ENCODE results near the gene RILPL1.
A peak's percentile ranks its signal among the peaks of the same experiment; 100 is the strongest.
"Not testable (repeated sequence)": the region's sequence is repeated elsewhere in the genome, so short reads cannot be mapped to it uniquely, and the experiment has no call there.

The RILPL1 gene

DNA sequence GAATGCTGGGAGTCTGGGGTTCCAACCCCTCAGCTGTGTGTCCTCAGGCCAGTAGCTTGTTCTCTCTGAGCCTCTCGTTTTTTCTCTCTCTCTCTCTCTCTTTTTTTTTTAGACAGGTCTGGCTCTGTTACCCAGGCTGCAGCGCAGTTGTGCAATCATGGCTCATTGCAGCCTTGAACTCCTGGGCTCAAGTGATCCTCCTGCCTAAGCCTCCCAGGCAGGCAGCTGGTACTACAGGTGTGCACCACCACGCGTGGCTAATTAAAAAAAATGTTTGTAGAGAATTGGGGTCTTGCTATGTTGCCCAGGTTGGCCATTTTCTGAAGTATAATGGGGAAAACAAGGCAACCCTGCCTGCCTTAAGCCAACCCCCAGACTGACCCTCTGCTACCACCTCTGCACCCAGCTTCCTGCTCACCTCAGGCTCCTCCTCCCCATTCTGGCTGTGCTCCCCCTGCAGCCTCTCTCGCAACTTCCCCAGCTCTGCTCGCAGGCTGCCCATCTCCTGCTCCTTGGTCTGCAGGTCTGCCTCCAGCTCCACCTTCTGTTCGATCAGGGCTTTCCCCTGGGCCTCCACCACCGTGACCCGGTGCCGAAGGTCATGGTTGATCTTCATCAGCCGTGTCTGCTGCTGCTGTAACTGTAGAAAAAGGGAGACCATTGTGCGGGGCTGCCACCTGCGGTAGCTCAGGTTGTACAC lies 35.2 kb downstream of the RILPL1 start:
- H3K4me1 ChIP-seq (ENCODE audit: control extremely low read depth in 1 of 4, control insufficient read depth in 4 of 4, insufficient read depth in 4 of 4, low read length in 3 of 4) = no peaks in the 10 kb centered on the region
- 97% methylated on average over 11 of the region's 13 CpGs for WGBS (ENCODE audit: insufficient coverage)
- CTCF ChIA-PET = interaction anchor here (2.2 kb wide), 1 partner anchor 10 kb away, joined by 6 read pairs; no protein-coding TSS in a partner anchor
- H3K4me3 ChIP-seq (ENCODE audit: control insufficient read depth in 1 of 7, extremely low read depth in 1 of 7, insufficient read depth in 4 of 7, low read depth in 2 of 7, low read length in 6 of 7) = no peak overlapping the region
- no peak for DNase-seq
- no peaks in the 10 kb centered on the region for H3K9me3 ChIP-seq (ENCODE audit: control extremely low read depth in 1 of 5, control insufficient read depth in 4 of 5, insufficient read depth in 2 of 5, low read depth in 1 of 5, low read length in 4 of 5)
- H3K36me3 ChIP-seq (ENCODE audit: control insufficient read depth in 4 of 4, insufficient read depth in 4 of 4, low read length in 3 of 4) = no peaks in the 10 kb centered on the region
- H3K27ac ChIP-seq (ENCODE audit: insufficient read depth in 1 of 2, low read depth in 1 of 2, low read length in 2 of 2, poor library complexity in 1 of 2, severe bottlenecking in 2 of 2) = no peak overlapping the region
- POLR2A ChIA-PET = no interaction called here
- H3K27me3 ChIP-seq (replicated peaks in 2 of 5; ENCODE audit: control insufficient read depth in 4 of 5, insufficient read depth in 5 of 5, low read length in 4 of 5) = no peaks in the 10 kb centered on the region

DNA sequence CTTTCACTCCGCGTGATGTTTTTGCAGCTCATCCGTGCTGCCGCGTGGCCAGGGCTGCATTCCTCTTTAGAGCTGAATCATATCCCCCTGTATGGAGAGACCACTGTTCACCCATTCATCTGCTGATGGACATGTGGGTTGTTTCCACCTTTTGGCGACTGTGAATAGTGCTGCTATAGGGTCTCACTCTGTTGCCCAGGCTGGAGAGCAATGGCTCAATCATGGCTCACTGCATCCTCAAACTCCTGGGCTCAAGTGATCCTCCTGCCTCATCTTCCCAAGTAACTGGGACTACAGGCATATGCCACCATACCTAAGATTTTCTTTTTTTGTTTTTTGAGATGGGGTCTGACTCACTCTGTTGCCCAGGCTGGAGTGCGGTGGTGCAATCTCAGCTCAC lies 36.5 kb downstream of the RILPL1 start:
- ChIA-PET CTCF (interaction anchor here (0.8 to 2.2 kb wide), 3 partner anchors 10 to 22 kb away, joined by 3 to 6 read pairs (median 4); no protein-coding TSS in a partner anchor), POLR2A (interaction anchor here (0.9 kb wide), 1 partner anchor 33 kb away, joined by 5 read pairs; no protein-coding TSS in a partner anchor)
- H3K36me3 ChIP-seq (ENCODE audit: control insufficient read depth in 4 of 4, insufficient read depth in 4 of 4, low read length in 3 of 4) = no peaks in the 10 kb centered on the region
- no peaks in the 10 kb centered on the region for H3K9me3 ChIP-seq (ENCODE audit: control extremely low read depth in 1 of 5, control insufficient read depth in 4 of 5, insufficient read depth in 2 of 5, low read depth in 1 of 5, low read length in 4 of 5)
- H3K4me3 ChIP-seq (ENCODE audit: control insufficient read depth in 1 of 7, extremely low read depth in 1 of 7, insufficient read depth in 4 of 7, low read depth in 2 of 7, low read length in 6 of 7) = no peak overlapping the region
- WGBS (ENCODE audit: insufficient coverage) = 97% methylated on average over 7 of the region's 7 CpGs
- H3K27ac ChIP-seq (ENCODE audit: insufficient read depth in 1 of 2, low read depth in 1 of 2, low read length in 2 of 2, poor library complexity in 1 of 2, severe bottlenecking in 2 of 2) = no peak overlapping the region
- no peaks in the 10 kb centered on the region for H3K27me3 ChIP-seq (replicated peaks in 2 of 5; ENCODE audit: control insufficient read depth in 4 of 5, insufficient read depth in 5 of 5, low read length in 4 of 5)
- H3K4me1 ChIP-seq (ENCODE audit: control extremely low read depth in 1 of 4, control insufficient read depth in 4 of 4, insufficient read depth in 4 of 4, low read length in 3 of 4) = no peaks in the 10 kb centered on the region
- DNase-seq = no peak

DNA sequence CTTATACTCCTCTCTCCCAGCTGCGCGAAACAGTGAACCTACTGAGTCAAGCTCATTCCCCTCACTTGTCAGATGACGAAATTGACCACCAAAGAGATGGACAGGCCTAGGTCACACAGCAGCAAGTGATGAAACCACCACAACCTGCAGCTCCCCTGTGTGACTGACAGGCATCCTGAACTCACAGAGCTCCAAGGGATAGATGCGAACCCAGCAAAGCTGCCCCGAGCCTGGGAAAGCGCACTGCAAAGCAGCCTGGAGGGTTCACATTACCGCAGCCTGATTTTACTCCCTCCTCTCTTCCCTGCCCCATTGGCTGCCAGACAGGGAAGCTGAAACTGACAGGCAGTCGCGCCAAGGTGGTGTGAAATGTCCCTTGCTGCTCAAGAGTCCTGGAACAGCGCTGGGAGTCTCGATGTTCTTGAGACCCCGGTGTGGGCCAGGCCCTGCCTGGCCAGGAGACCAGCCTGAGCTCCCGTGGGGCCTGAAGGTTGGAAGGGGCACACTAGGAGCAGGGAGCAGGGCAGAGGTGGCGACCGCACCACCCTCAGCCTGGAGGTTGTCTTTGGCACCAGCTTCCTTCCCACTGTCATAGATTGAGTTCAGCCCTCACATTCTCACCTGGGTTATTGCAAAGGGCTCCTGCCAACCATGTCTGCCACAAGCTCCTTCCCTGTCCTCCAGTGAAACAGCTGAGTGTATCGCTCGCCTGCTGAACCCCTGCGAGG lies 39.2 kb downstream of the RILPL1 start:
- DNase-seq = no peak
- Histone ChIP-seq H3K36me3 (ENCODE audit: control insufficient read depth in 4 of 4, insufficient read depth in 4 of 4, low read length in 3 of 4) (no peaks in the 10 kb centered on the region), H3K27me3 (replicated peaks in 2 of 5; ENCODE audit: control insufficient read depth in 4 of 5, insufficient read depth in 5 of 5, low read length in 4 of 5) (no peaks in the 10 kb centered on the region), H3K4me1 (ENCODE audit: control extremely low read depth in 1 of 4, control insufficient read depth in 4 of 4, insufficient read depth in 4 of 4, low read length in 3 of 4) (no peaks in the 10 kb centered on the region), H3K4me3 (ENCODE audit: control insufficient read depth in 1 of 7, extremely low read depth in 1 of 7, insufficient read depth in 4 of 7, low read depth in 2 of 7, low read length in 6 of 7) (no peak overlapping the region), H3K27ac (ENCODE audit: insufficient read depth in 1 of 2, low read depth in 1 of 2, low read length in 2 of 2, poor library complexity in 1 of 2, severe bottlenecking in 2 of 2) (no peak overlapping the region), H3K9me3 (ENCODE audit: control extremely low read depth in 1 of 5, control insufficient read depth in 4 of 5, insufficient read depth in 2 of 5, low read depth in 1 of 5, low read length in 4 of 5) (no peaks in the 10 kb centered on the region)
- 95% methylated on average over 16 of the region's 18 CpGs for WGBS (ENCODE audit: insufficient coverage)
- POLR2A ChIA-PET = no interaction called here
- CTCF ChIA-PET = interaction anchor here (0.9 to 1.8 kb wide), 2 partner anchors 62 to 64 kb away, joined by 3 to 5 read pairs; no protein-coding TSS in a partner anchor

DNA sequence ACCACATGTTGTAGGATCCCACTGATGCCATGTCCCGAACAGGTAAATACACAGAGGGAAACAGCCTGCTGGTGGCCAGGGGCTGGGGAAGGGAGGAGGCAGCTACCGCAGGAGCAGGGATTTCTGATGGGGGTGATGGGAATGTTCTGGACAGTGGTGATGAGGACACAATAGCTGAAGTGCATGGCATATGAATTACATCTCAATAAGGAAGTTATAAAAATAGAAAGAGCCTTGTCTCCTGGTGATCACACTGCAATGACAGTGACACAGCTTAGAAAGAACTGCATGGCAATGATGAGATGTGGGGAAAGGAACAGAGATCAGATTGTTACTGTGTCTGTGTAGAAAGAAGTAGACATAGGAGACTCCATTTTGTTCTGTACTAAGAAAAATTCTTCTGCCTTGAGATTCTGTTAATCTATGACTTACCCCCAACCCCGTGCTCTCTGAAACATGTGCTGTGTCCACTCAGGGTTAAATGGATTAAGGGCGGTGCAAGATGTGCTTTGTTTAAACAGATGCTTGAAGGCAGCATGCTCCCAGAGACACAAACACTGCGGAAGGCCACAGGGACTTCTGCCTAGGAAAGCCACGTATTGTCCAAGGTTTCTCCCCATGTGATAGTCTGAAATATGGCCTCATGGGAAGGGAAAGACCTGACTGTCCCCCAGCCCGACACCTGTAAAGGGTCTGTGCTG lies 41.0 kb downstream of the RILPL1 start:
- H3K4me1 ChIP-seq (ENCODE audit: control extremely low read depth in 1 of 4, control insufficient read depth in 4 of 4, insufficient read depth in 4 of 4, low read length in 3 of 4); H3K36me3 ChIP-seq (ENCODE audit: control insufficient read depth in 4 of 4, insufficient read depth in 4 of 4, low read length in 3 of 4); CTCF ChIA-PET; H3K4me3 ChIP-seq (ENCODE audit: control insufficient read depth in 1 of 7, extremely low read depth in 1 of 7, insufficient read depth in 4 of 7, low read depth in 2 of 7, low read length in 6 of 7); H3K27ac ChIP-seq (ENCODE audit: insufficient read depth in 1 of 2, low read depth in 1 of 2, low read length in 2 of 2, poor library complexity in 1 of 2, severe bottlenecking in 2 of 2); H3K27me3 ChIP-seq (replicated peaks in 2 of 5; ENCODE audit: control insufficient read depth in 4 of 5, insufficient read depth in 5 of 5, low read length in 4 of 5); H3K9me3 ChIP-seq (ENCODE audit: control extremely low read depth in 1 of 5, control insufficient read depth in 4 of 5, insufficient read depth in 2 of 5, low read depth in 1 of 5, low read length in 4 of 5): not testable (repeated sequence)
- 96% methylated on average over 3 of the region's 7 CpGs for WGBS (ENCODE audit: insufficient coverage)
- peak in 2 of 3 donors; percentile 7 to 23 for DNase-seq
- POLR2A ChIA-PET = interaction anchor here (0.5 kb wide), 1 partner anchor 292 kb away, joined by 3 read pairs; no protein-coding TSS in a partner anchor

DNA sequence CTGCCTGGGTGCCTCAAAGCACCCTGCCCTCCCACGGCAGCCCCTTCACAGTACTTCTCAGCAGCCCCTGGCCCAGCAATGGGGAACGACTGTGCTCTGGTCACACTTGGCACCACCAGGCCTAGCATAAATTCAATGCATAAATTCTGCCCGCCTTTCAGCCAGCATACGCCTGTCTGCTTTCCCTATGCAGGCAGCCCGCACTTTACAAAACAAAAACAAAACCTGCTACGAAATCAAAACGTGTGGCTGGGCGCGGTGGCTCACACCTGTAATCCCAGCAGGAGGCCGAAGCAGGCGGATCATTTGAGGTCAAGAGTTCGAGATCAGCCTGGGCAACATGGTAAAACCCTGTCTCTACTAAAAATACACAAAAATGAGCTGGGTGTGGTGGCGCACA lies 42.0 kb downstream of the RILPL1 start:
- 99% methylated on average over 8 of the region's 13 CpGs for WGBS (ENCODE audit: insufficient coverage)
- H3K27ac ChIP-seq (ENCODE audit: insufficient read depth in 1 of 2, low read depth in 1 of 2, low read length in 2 of 2, poor library complexity in 1 of 2, severe bottlenecking in 2 of 2) = no peak overlapping the region
- ChIA-PET CTCF (no interaction called here), POLR2A (no interaction called here)
- no peaks in the 10 kb centered on the region for H3K27me3 ChIP-seq (replicated peaks in 2 of 5; ENCODE audit: control insufficient read depth in 4 of 5, insufficient read depth in 5 of 5, low read length in 4 of 5)
- no peaks in the 10 kb centered on the region for H3K9me3 ChIP-seq (ENCODE audit: control extremely low read depth in 1 of 5, control insufficient read depth in 4 of 5, insufficient read depth in 2 of 5, low read depth in 1 of 5, low read length in 4 of 5)
- no peaks in the 10 kb centered on the region for H3K36me3 ChIP-seq (ENCODE audit: control insufficient read depth in 4 of 4, insufficient read depth in 4 of 4, low read length in 3 of 4)
- DNase-seq = no peak
- no peak overlapping the region for H3K4me3 ChIP-seq (ENCODE audit: control insufficient read depth in 1 of 7, extremely low read depth in 1 of 7, insufficient read depth in 4 of 7, low read depth in 2 of 7, low read length in 6 of 7)
- H3K4me1 ChIP-seq (ENCODE audit: control extremely low read depth in 1 of 4, control insufficient read depth in 4 of 4, insufficient read depth in 4 of 4, low read length in 3 of 4) = no peaks in the 10 kb centered on the region

DNA sequence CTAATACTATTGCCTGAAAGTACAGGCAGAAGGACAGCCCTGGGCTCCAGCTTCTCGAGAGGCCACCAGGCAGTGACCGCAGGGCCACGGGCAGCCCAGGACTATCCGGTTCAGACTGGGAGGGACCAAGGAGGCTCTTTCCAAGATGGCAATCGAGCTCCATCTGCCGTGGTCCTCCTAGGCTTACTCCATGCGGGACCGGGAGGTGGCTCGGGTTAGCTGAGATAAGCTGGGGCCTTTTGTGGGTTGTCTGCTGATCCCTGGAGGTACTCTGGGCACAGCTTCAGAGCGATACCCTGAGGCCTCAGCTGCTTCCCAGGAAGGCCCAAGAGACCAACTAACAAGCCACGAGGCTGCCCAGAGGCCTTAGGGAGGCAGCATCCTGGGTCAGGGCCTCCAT lies 42.5 kb downstream of the RILPL1 start:
- WGBS (ENCODE audit: insufficient coverage) = 97% methylated on average over 11 of the region's 11 CpGs
- Histone ChIP-seq H3K27ac (ENCODE audit: insufficient read depth in 1 of 2, low read depth in 1 of 2, low read length in 2 of 2, poor library complexity in 1 of 2, severe bottlenecking in 2 of 2) (no peak overlapping the region), H3K36me3 (ENCODE audit: control insufficient read depth in 4 of 4, insufficient read depth in 4 of 4, low read length in 3 of 4) (no peaks in the 10 kb centered on the region), H3K9me3 (ENCODE audit: control extremely low read depth in 1 of 5, control insufficient read depth in 4 of 5, insufficient read depth in 2 of 5, low read depth in 1 of 5, low read length in 4 of 5) (no peaks in the 10 kb centered on the region), H3K4me1 (ENCODE audit: control extremely low read depth in 1 of 4, control insufficient read depth in 4 of 4, insufficient read depth in 4 of 4, low read length in 3 of 4) (no peaks in the 10 kb centered on the region), H3K27me3 (replicated peaks in 2 of 5; ENCODE audit: control insufficient read depth in 4 of 5, insufficient read depth in 5 of 5, low read length in 4 of 5) (no peaks in the 10 kb centered on the region), H3K4me3 (ENCODE audit: control insufficient read depth in 1 of 7, extremely low read depth in 1 of 7, insufficient read depth in 4 of 7, low read depth in 2 of 7, low read length in 6 of 7) (no peak overlapping the region)
- ChIA-PET CTCF (no interaction called here), POLR2A (no interaction called here)
- DNase-seq = no peak

DNA sequence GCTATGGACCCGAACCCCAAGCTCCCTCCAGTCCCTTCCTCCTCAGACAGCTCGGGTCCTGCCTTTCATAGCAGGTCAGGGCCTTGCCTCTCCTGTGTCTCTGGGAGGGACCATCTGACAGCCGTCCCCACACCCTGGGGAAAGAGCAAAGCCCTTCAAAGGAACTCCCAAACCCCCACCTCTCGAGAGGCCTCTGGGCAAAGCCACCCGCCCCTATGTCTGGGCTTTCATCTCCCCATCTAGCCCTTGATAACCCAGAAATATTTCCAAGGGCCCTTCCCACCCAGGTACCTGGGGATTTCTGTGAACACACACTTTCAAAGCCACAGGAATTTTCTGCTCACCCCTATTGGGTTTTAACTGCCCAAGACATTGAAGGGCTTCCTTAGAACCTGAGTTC lies 43.4 kb downstream of the RILPL1 start:
- WGBS (ENCODE audit: insufficient coverage) = 98% methylated on average over 5 of the region's 5 CpGs
- Histone ChIP-seq H3K4me3 (ENCODE audit: control insufficient read depth in 1 of 7, extremely low read depth in 1 of 7, insufficient read depth in 4 of 7, low read depth in 2 of 7, low read length in 6 of 7) (no peak overlapping the region), H3K9me3 (ENCODE audit: control extremely low read depth in 1 of 5, control insufficient read depth in 4 of 5, insufficient read depth in 2 of 5, low read depth in 1 of 5, low read length in 4 of 5) (no peaks in the 10 kb centered on the region), H3K27ac (ENCODE audit: insufficient read depth in 1 of 2, low read depth in 1 of 2, low read length in 2 of 2, poor library complexity in 1 of 2, severe bottlenecking in 2 of 2) (no peak overlapping the region), H3K27me3 (replicated peaks in 2 of 5; ENCODE audit: control insufficient read depth in 4 of 5, insufficient read depth in 5 of 5, low read length in 4 of 5) (no peaks in the 10 kb centered on the region), H3K4me1 (ENCODE audit: control extremely low read depth in 1 of 4, control insufficient read depth in 4 of 4, insufficient read depth in 4 of 4, low read length in 3 of 4) (no peaks in the 10 kb centered on the region), H3K36me3 (ENCODE audit: control insufficient read depth in 4 of 4, insufficient read depth in 4 of 4, low read length in 3 of 4) (no peaks in the 10 kb centered on the region)
- DNase-seq = no peak
- ChIA-PET POLR2A (no interaction called here), CTCF (no interaction called here)

All from common myeloid progenitor, CD34-positive (primary cell).